Measurements from ENCODE around the gene ZNF296. TPM values are rescaled to one million over a fixed set of nuclear protein-coding genes. Genes with fewer than 3 reads are reported as not detected.
A peak's percentile ranks its signal among the peaks of the same experiment; 100 is the strongest.

Gene ZNF296
- total and polyA plus RNA-seq, 2 of the 13 experiments (the other 11 are each of a cell fraction or from before 2014, with no cell fraction given) = 0.26 to 0.62 TPM

GRCh38 chr19:45103508-45104319, 27.4 kb upstream of the ZNF296 start (continued):
- TF ChIP-seq CHD2 (IDR thresholded peaks at IDR 0.05; ENCODE audit: low read depth, low read length) (no peak), ZNF574 (CRISPR knock-in tag; IDR thresholded peaks at IDR 0.05) (peak; percentile 67), HNF4G (IDR thresholded peaks at IDR 0.05; ENCODE audit: borderline replicate concordance, low read depth, low read length) (peak; percentile 84), HNF4G (CRISPR knock-in tag; IDR thresholded peaks at IDR 0.05; ENCODE audit: borderline replicate concordance, low read depth) (peak; percentile 77), ZC3H4 (CRISPR knock-in tag; IDR thresholded peaks at IDR 0.05; ENCODE audit: borderline replicate concordance) (no peak), ZNF720 (CRISPR knock-in tag; IDR thresholded peaks at IDR 0.05) (no peak), YY1 (IDR thresholded peaks at IDR 0.05; ENCODE audit: insufficient read depth, insufficient replicate concordance, low read depth, low read length) (no peak), ZNF138 (CRISPR knock-in tag; IDR thresholded peaks at IDR 0.05; ENCODE audit: low read depth) (no peak), PHB2 (IDR thresholded peaks at IDR 0.05; ENCODE audit: partially characterized antibody) (no peak), ZBTB1 (CRISPR knock-in tag; IDR thresholded peaks at IDR 0.05; ENCODE audit: borderline replicate concordance) (no peak), CREB1 (IDR thresholded peaks at IDR 0.05) (no peak), CREB1 (CRISPR knock-in tag; IDR thresholded peaks at IDR 0.05) (no peak), DR1 (CRISPR knock-in tag; IDR thresholded peaks at IDR 0.05) (no peak), CENPBD1 (CRISPR knock-in tag; IDR thresholded peaks at IDR 0.05; ENCODE audit: borderline replicate concordance, low read depth) (no peak), ZNF296 (CRISPR knock-in tag; conservative IDR thresholded peaks at IDR 0.05) (no peak; the same call in 1 of the 2 replicates), TARDBP (CRISPR knock-in tag; IDR thresholded peaks at IDR 0.05) (0 out of 2 replicates have a peak, but pooled peaks have one; percentile 41), CEBPG (CRISPR knock-in tag; IDR thresholded peaks at IDR 0.05) (no peak), ZNF230 (CRISPR knock-in tag; IDR thresholded peaks at IDR 0.05) (0 out of 2 replicates have a peak, but pooled peaks have one; percentile 59), ZFYVE20 (CRISPR knock-in tag; IDR thresholded peaks at IDR 0.05; ENCODE audit: borderline replicate concordance, low read depth) (no peak), ZMAT5 (CRISPR knock-in tag; IDR thresholded peaks at IDR 0.05; ENCODE audit: borderline replicate concordance, low read depth) (no peak), REL (CRISPR knock-in tag; conservative IDR thresholded peaks at IDR 0.05) (no peak), ZNF510 (CRISPR knock-in tag; IDR thresholded peaks at IDR 0.05; ENCODE audit: low read depth) (no peak), ZNF839 (CRISPR knock-in tag; IDR thresholded peaks at IDR 0.05; ENCODE audit: borderline replicate concordance) (no peak), ATF7-NPFF (CRISPR knock-in tag; IDR thresholded peaks at IDR 0.05; ENCODE audit: low read depth) (no peak), RORA (CRISPR knock-in tag; IDR thresholded peaks at IDR 0.05) (no peak), ZKSCAN5 (CRISPR knock-in tag; IDR thresholded peaks at IDR 0.05) (peak; percentile 78; the same call in 1 of the 2 replicates)
